ENCODE data around the gene GUK1. TPM values are rescaled to one million over a fixed set of nuclear protein-coding genes. Genes with fewer than 3 reads are reported as not detected.

Gene GUK1
- total and polyA plus RNA-seq, 4 donors, result 158 to 476 (median 307) TPM

DNA sequence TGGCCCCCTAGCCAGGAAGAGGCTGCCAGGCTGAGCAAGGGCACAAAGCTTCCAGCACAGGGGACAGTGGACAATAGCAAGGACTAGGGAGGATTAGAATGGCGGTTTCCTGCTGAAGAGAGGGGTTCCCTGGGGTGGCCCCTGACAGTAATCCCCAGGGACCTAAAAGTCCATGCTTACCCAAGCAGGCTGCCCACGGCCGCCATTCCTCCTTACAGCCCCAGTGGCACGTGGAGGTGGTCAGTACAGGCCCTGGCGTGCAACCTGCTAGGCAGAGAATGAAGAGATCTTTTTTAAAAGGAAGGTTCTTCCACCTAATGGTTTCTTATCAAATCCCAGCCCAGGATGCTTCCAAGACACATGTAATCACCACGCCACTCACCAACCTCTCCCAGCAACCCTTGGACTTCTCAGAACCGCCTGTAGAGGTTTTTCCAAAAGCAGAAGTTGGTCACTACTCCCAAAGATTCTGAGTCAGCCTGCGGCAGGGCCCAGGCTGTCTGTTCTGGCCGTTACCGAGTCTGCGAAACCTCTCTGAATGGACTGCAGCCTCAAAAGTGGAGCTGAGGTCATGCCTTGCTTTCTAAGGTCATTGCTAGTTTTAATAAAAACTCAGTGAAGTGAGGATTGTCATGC lies 31.9 kb upstream of the GUK1 start:
- TF ChIP-seq CTCF (IDR thresholded peaks at IDR 0.05; ENCODE audit: control extremely low read depth, extremely low read depth), result no peak
- Histone ChIP-seq H3K27me3 (ENCODE audit: control insufficient read depth in 3 of 3, insufficient read depth in 3 of 3, low read length in 2 of 3) (no peaks in the 10 kb centered on the region), H3K4me3 (no peak overlapping the region), H3K27ac (ENCODE audit: low read depth in 1 of 2, low read length in 1 of 2) (peak overlapping the region in 1 of 2 donors; percentile 96), H3K36me3 (ENCODE audit: control insufficient read depth in 4 of 4, insufficient read depth in 4 of 4, low read length in 4 of 4) (peaks cover 0 to 14% (median 4%) of the 10 kb centered on the region in 4 donors), H3K9me3 (ENCODE audit: control insufficient read depth in 4 of 4, insufficient read depth in 3 of 4, low read length in 3 of 4) (no peaks in the 10 kb centered on the region), H3K9ac (ENCODE audit: insufficient read depth in 1 of 2, low read length in 2 of 2) (peak overlapping the region; percentile 41 to 80), H3K4me1 (ENCODE audit: control insufficient read depth in 5 of 5, insufficient read depth in 5 of 5, low read length in 5 of 5) (peaks cover 0 to 18% (median 6%) of the 10 kb centered on the region in 5 donors)
- ATAC-seq (ENCODE audit: insufficient read depth, low FRiP score), result no peak
- no peak for DNase-seq
- WGBS, 2 donors, result 68 to 72% methylated on average over 11 of the region's 11 CpGs

DNA sequence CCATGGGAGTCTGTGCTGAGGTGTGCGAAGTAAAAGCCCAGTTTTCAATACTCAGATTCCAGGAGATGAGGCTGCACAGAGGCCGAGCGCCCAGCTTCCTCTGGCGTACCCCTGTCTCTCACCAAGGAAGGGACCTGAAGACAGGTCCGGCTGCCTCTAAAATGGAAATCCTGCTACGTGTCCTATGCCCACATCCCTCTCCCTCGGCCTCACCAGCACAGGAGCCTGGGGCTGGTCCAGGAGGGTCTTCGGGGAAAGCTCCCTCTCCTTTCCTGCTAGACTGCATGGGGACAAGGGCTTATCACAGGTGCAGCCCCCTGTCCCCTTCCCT lies 31.4 kb upstream of the GUK1 start:
- DNase-seq (no peak), ATAC-seq (ENCODE audit: insufficient read depth, low FRiP score) (no peak)
- no peak for TF ChIP-seq CTCF (IDR thresholded peaks at IDR 0.05; ENCODE audit: control extremely low read depth, extremely low read depth)
- WGBS, 2 donors, result 1 to 4% methylated on average over 8 of the region's 8 CpGs
- H3K27me3 ChIP-seq (ENCODE audit: control insufficient read depth in 3 of 3, insufficient read depth in 3 of 3, low read length in 2 of 3), result no peaks in the 10 kb centered on the region
- H3K36me3 ChIP-seq (ENCODE audit: control insufficient read depth in 4 of 4, insufficient read depth in 4 of 4, low read length in 4 of 4), result peaks cover 0 to 14% (median 4%) of the 10 kb centered on the region in 4 donors
- peak overlapping the region; percentile 92 for H3K4me3 ChIP-seq
- peak overlapping the region; percentile 75 to 96 for H3K27ac ChIP-seq (ENCODE audit: low read depth in 1 of 2, low read length in 1 of 2)
- H3K9me3 ChIP-seq (ENCODE audit: control insufficient read depth in 4 of 4, insufficient read depth in 3 of 4, low read length in 3 of 4), result no peaks in the 10 kb centered on the region
- H3K4me1 ChIP-seq (ENCODE audit: control insufficient read depth in 5 of 5, insufficient read depth in 5 of 5, low read length in 5 of 5), result peaks cover 0 to 18% (median 3%) of the 10 kb centered on the region in 5 donors
- H3K9ac ChIP-seq (ENCODE audit: insufficient read depth in 1 of 2, low read length in 2 of 2), result peak overlapping the region; percentile 41 to 80

DNA sequence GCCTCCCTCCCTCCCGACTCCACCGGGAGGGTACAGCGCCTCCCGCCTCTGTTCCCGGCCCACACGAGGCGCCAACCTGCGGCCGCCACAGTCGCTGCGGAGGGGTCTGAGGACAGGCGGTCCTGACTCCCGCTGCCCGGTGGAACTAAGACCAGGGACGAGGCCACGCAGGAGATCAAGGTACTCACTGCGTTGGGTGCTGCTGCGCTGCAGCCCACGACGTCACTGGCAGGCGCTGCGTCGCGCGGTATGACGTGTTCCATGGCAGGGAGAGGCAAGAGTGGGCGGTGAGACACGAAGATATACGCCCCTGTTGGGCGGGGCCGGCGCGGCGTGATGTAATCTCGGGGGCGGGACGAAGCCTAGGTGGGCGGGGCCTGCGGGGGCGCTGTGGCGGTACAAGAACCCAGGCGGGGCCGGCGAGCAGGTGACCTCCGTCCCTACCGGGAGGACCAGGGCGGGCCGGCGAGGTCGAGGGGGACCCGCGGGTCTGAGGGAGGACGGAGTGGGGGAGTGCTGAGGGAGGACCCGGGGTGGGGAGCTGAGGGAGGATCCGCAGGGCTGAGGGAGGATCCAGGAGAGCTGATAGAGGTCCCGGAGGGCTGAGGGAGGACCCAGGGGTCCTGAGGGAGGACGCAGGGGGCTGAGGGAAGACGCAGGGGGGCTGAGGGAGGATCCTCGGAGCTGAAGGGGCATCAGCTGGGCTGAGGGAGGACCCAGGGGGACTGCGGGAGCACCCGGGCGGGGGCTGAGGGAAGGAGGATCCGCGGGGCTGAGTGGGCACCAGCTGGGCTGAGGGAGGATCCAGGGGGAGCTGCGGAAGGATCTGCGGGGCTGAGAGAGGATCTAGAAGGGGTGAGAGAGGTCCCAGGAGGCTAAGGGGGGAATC lies 30.8 kb upstream of the GUK1 start, which contains the start of gene MRPL55:
Gene MRPL55, minus strand, starts transcription at position 227 of the 889 bp plus-strand sequence. CDS start 1,039 bp downstream, outside the sequence.
- Histone ChIP-seq H3K36me3 (ENCODE audit: control insufficient read depth in 4 of 4, insufficient read depth in 4 of 4, low read length in 4 of 4) (peaks cover 0 to 14% (median 4%) of the 10 kb centered on the region in 4 donors), H3K4me3 (peak within 1 kb of the TSS; percentile 92), H3K9ac (ENCODE audit: insufficient read depth in 1 of 2, low read length in 2 of 2) (peak within 1 kb of the TSS; percentile 76 to 80), H3K27ac (ENCODE audit: low read depth in 1 of 2, low read length in 1 of 2) (peak within 1 kb of the TSS; percentile 78 to 96), H3K4me1 (ENCODE audit: control insufficient read depth in 5 of 5, insufficient read depth in 5 of 5, low read length in 5 of 5) (peaks cover 0 to 18% (median 0%) of the 10 kb centered on the region in 5 donors), H3K9me3 (ENCODE audit: control insufficient read depth in 4 of 4, insufficient read depth in 3 of 4, low read length in 3 of 4) (no peaks in the 10 kb centered on the region), H3K27me3 (ENCODE audit: control insufficient read depth in 3 of 3, insufficient read depth in 3 of 3, low read length in 2 of 3) (no peaks in the 10 kb centered on the region)
- ATAC-seq (ENCODE audit: insufficient read depth, low FRiP score) (peak; percentile 96), DNase-seq (peak; percentile 98 to 99 (median 98))
- 1 to 2% methylated on average over 60 to 66 of the region's 66 CpGs for WGBS, 2 donors
- no peak for TF ChIP-seq CTCF (IDR thresholded peaks at IDR 0.05; ENCODE audit: control extremely low read depth, extremely low read depth)
